Sigmoid colon (tissue), 7 donors: ENCODE measurements around the gene SORCS1. TPM values are rescaled to one million over a fixed set of nuclear protein-coding genes. Genes with fewer than 3 reads are reported as not detected.

Source experiments
- DNase-seq: peaks from one replicate; pipeline ENCODE4 v3.0.0-alpha.2; 2019
- H3K27ac ChIP-seq, 4 donors: fragments of 200-600 bp; sonication (generic); one replicate each; pipeline ENCODE4 v1.5.1; 2016 to 2019; ENCODE audit warnings: mild to moderate bottlenecking in 1 of 4
- H3K27me3 ChIP-seq, 3 donors: fragments of 200-600 bp; sonication (generic); one replicate each; pipeline ENCODE4 v1.5.1; 2019; ENCODE audit warnings: mild to moderate bottlenecking in 1 of 3
- H3K36me3 ChIP-seq, 4 donors: fragments of 200-600 bp; sonication (generic); one replicate each; pipeline ENCODE4 v1.5.1; 2016 to 2019
- H3K4me1 ChIP-seq, 4 donors: fragments of 200-600 bp; sonication (generic); one replicate each; pipeline ENCODE4 v1.5.1; 2017 to 2019
- H3K4me3 ChIP-seq, 4 donors: fragments of 200-600 bp; sonication (generic); one replicate each; pipeline ENCODE4 v1.5.1; 2017 to 2019; ENCODE audit warnings: mild to moderate bottlenecking in 2 of 4, moderate library complexity in 1 of 4
- H3K9me3 ChIP-seq, 4 donors: fragments of 200-600 bp in 3 of 4; sonication (generic) in 3 of 4; one replicate each; pipeline versions ENCODE4 v1.5.1 to v1.6.1; 2013 to 2019
- EP300 ChIP-seq, 4 donors: sonication (generic); formaldehyde crosslinking; IDR thresholded peaks; one replicate each; pipeline ENCODE4 v1.6.1; 2017; ENCODE audit warnings: antibody characterized with exemption in 4 of 4
- POLR2A ChIP-seq, 2 donors: fragments of 450-650 bp; IDR thresholded peaks; one replicate each; pipeline ENCODE4 v1.6.1; 2016; ENCODE audit warnings: antibody characterized with exemption in 2 of 2, mild to moderate bottlenecking in 2 of 2, moderate library complexity in 2 of 2
- POLR2AphosphoS5 ChIP-seq, 4 donors: sonication (generic); formaldehyde crosslinking; IDR thresholded peaks; one replicate each; pipeline ENCODE4 v1.6.1; 2017; ENCODE audit warnings: antibody characterized with exemption in 4 of 4
- WGBS, 2 donors: extraction: QIAGEN DNeasy Blood & Tissue Kit; methylation state at CpG; one replicate each; pipeline ENCODE4 v1.1.7; 2013; 5-methylcytosine and 5-hydroxymethylcytosine counted together
- intact Hi-C: fragments of 100-400 bp; cut with DNase I; formaldehyde crosslinking; loops from one replicate; pipeline ENCODE4 v1.15.1; 2023
- polyA plus RNA-seq, 3 donors: library from polyadenylated mRNA; stranded (reverse); fragments of 200-250 nt; gene quantifications; one replicate each; pipeline ENCODE4 v1.2.3, GENCODE V29; 2013
- total RNA-seq, 4 donors: library from RNA; depleted of rRNA; stranded (reverse); fragments of >200 nt; gene quantifications; one replicate each; pipeline ENCODE4 v1.1.0, GENCODE V29; 2016
- TF ChIP-seq, protein P1 (sequence below), 4 experiments: fragments of 450-650 bp in 3 of 4; fragments of 200-600 bp in 1 of 4; IDR thresholded peaks; one replicate each; pipeline ENCODE4 v1.5.1; 2016 to 2019; ENCODE audit warnings: antibody characterized with exemption in 4 of 4, mild to moderate bottlenecking in 3 of 4, moderate library complexity in 2 of 4
- donor health status: healthy with polysubstance abuse.
- donor health status: Bipolar disorder and iron deficiency.
- donor health status: healthy.

Gene SORCS1
- total and polyA plus RNA-seq, 7 donors = 2.5 to 18.3 (median 8.7) TPM; not detected in 1

DNA sequence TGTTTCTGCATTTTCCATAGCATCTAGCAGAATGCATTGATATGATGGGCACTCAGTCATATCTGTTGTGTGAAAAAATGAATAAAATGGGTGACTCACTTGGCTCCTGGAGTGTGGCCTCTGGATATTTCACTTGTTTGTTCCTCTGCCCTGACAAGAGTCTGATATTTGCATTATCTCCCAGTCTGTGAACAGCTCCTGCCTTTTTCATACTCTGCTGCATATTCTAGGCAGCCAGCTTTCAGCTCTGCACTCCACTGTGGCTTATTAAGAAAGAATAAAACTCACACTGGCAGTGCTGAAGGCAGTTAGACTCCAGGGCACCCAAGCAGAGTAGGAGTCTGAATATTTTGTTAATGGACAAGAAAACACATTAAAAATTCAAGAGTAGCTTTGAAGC, 623.9 kb downstream of the SORCS1 start:
- H3K4me3 ChIP-seq = no peak overlapping the region
- no peaks in the 10 kb centered on the region for H3K4me1 ChIP-seq
- intact Hi-C loops = no loop called here
- no peak overlapping the region for H3K27ac ChIP-seq
- no peaks in the 10 kb centered on the region for H3K36me3 ChIP-seq
- no peaks in the 10 kb centered on the region for H3K9me3 ChIP-seq
- no peak for DNase-seq
- H3K27me3 ChIP-seq = no peaks in the 10 kb centered on the region
- TF ChIP-seq, protein P1, sequence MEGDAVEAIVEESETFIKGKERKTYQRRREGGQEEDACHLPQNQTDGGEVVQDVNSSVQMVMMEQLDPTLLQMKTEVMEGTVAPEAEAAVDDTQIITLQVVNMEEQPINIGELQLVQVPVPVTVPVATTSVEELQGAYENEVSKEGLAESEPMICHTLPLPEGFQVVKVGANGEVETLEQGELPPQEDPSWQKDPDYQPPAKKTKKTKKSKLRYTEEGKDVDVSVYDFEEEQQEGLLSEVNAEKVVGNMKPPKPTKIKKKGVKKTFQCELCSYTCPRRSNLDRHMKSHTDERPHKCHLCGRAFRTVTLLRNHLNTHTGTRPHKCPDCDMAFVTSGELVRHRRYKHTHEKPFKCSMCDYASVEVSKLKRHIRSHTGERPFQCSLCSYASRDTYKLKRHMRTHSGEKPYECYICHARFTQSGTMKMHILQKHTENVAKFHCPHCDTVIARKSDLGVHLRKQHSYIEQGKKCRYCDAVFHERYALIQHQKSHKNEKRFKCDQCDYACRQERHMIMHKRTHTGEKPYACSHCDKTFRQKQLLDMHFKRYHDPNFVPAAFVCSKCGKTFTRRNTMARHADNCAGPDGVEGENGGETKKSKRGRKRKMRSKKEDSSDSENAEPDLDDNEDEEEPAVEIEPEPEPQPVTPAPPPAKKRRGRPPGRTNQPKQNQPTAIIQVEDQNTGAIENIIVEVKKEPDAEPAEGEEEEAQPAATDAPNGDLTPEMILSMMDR (IDR thresholded peaks at IDR 0.05) = no peak
- TF ChIP-seq EP300 (IDR thresholded peaks at IDR 0.05) = no peak
- no peak for TF ChIP-seq POLR2A (IDR thresholded peaks at IDR 0.05)
- TF ChIP-seq POLR2AphosphoS5 (IDR thresholded peaks at IDR 0.05) = no peak

DNA sequence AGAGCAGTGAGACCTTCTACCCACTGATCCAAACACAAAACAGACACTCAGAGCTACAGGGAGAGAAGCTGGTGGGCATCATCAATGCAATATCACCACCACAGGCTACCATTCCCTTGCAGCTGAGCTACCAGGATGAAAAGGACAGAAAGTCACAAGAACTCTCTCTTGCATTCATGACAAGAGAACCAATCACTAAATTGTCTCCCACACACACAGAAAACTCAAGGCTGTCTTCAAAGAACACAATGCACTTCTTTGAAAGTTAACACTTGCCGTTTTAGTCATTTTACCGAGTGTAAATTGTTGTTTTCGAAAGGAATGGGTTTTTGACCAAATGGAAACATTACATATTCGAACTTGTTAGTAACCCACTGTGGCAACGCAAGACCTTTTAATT, 626.6 kb downstream of the SORCS1 start:
- Histone ChIP-seq H3K27ac (no peak overlapping the region), H3K36me3 (no peaks in the 10 kb centered on the region), H3K4me3 (no peak overlapping the region), H3K9me3 (no peaks in the 10 kb centered on the region), H3K4me1 (no peaks in the 10 kb centered on the region), H3K27me3 (no peaks in the 10 kb centered on the region)
- intact Hi-C loops = no loop called here
- WGBS, 2 donors = 74 to 89% methylated on average over 5 of the region's 5 CpGs
- DNase-seq = no peak
- TF ChIP-seq EP300 (IDR thresholded peaks at IDR 0.05) = no peak
- no peak for TF ChIP-seq POLR2A (IDR thresholded peaks at IDR 0.05)
- TF ChIP-seq POLR2AphosphoS5 (IDR thresholded peaks at IDR 0.05) = no peak
- TF ChIP-seq, protein P1 (IDR thresholded peaks at IDR 0.05) = no peak

- no peaks in the 10 kb centered on the region for H3K9me3 ChIP-seq
- no peak for DNase-seq
- no peak for TF ChIP-seq EP300 (IDR thresholded peaks at IDR 0.05)
- TF ChIP-seq, protein P1 (IDR thresholded peaks at IDR 0.05) = no peak
- TF ChIP-seq POLR2AphosphoS5 (IDR thresholded peaks at IDR 0.05) = no peak
- no peak for TF ChIP-seq POLR2A (IDR thresholded peaks at IDR 0.05)
- H3K27ac ChIP-seq = no peak overlapping the region
- no peaks in the 10 kb centered on the region for H3K4me1 ChIP-seq
- intact Hi-C loops = no loop called here
- H3K4me3 ChIP-seq = no peak overlapping the region
- H3K36me3 ChIP-seq = no peaks in the 10 kb centered on the region
- 63 to 76% methylated on average over 5 of the region's 5 CpGs for WGBS, 2 donors
- H3K27me3 ChIP-seq = no peaks in the 10 kb centered on the region
Observed at GRCh38 chr10:106535304-106535953, 629.1 kb downstream of the SORCS1 start.

DNA sequence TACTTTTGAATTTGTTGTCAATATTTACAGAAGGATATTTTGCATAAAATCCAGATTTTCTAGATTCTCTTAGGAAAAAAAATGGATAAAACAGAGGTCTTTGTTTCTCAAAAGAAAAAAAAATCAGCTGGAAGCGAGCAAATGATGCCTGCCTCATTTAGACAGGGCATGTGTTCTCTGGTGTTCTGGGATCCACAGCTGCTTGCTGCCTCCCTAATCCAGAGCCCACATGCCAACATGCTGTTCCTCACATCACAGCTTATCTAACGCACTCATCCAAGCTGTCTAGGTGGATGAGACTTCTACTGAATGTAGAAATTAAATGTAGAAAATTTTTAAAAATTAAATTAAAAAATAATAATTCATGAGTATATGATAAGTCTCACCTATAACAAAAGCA, 630.1 kb downstream of the SORCS1 start:
- Histone ChIP-seq H3K4me3 (no peak overlapping the region), H3K27me3 (no peaks in the 10 kb centered on the region), H3K36me3 (no peaks in the 10 kb centered on the region), H3K9me3 (no peaks in the 10 kb centered on the region), H3K4me1 (no peaks in the 10 kb centered on the region), H3K27ac (no peak overlapping the region)
- no peak for DNase-seq
- no peak for TF ChIP-seq POLR2A (IDR thresholded peaks at IDR 0.05)
- TF ChIP-seq POLR2AphosphoS5 (IDR thresholded peaks at IDR 0.05) = no peak
- intact Hi-C loops = no loop called here
- 82 to 84% methylated on average over 2 of the region's 2 CpGs for WGBS, 2 donors

DNA sequence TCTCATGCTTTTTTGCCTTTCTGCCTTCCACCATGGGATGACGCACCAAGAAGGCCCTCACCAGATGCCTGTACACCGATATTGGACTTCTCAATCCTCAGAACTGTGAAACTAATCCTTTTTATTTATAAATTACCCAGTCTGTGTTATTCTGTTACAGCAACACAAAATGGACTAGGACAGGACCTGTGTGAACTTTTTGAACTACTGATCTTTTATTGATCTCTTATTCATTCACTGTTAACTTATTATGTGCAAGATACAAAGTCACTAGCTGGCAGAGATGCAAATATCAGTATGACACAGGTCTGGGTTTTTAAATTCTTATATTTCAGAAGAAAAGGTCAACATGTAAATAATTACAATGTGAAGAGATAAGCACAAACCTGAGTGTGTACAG, 635.8 kb downstream of the SORCS1 start:
- Histone ChIP-seq H3K9me3 (no peaks in the 10 kb centered on the region), H3K4me3 (no peak overlapping the region), H3K4me1 (no peaks in the 10 kb centered on the region), H3K27me3 (no peaks in the 10 kb centered on the region), H3K27ac (no peak overlapping the region), H3K36me3 (no peaks in the 10 kb centered on the region)
- intact Hi-C loops = no loop called here
- WGBS, 2 donors = 89 to 92% methylated on average over 2 of the region's 2 CpGs
- no peak for TF ChIP-seq EP300 (IDR thresholded peaks at IDR 0.05)
- no peak for TF ChIP-seq POLR2A (IDR thresholded peaks at IDR 0.05)
- TF ChIP-seq, protein P1 (IDR thresholded peaks at IDR 0.05) = no peak
- TF ChIP-seq POLR2AphosphoS5 (IDR thresholded peaks at IDR 0.05) = no peak
- no peak for DNase-seq
